Stimulated activated CD8-positive, alpha-beta memory T cell treated with anti-CD3 and anti-CD28 coated beads, Interleukin-12 subunit alpha, Interleukin-12 subunit beta, amount 100 ng/mL, for 24 hours (primary cell): ENCODE data around the gene TDRD15.
"Not testable (repeated sequence)": the region's sequence is repeated elsewhere in the genome, so short reads cannot be mapped to it uniquely, and the experiment has no call there.

Experiments
- DNase-seq: peaks from one replicate; pipeline ENCODE4 v3.0.0-alpha.2; 2020; ENCODE audit errors: extremely low read depth

TDRD15 gene

GRCh38 chr2:21123473-21124393, at the start of gene TDRD15:
TSS of gene TDRD15 (plus strand) at chr2:21123968. CDS start at chr2:21137468, 13,500 bp downstream.
- DNase-seq: no peak

GRCh38 chr2:21078296-21078695, 45.5 kb upstream of the TDRD15 start:
- DNase-seq: no peak

GRCh38 chr2:21083482-21083881, 40.3 kb upstream of the TDRD15 start:
- no peak for DNase-seq

- DNase-seq: no peak
Measured at GRCh38 chr2:21084401-21084800, 39.4 kb upstream of the TDRD15 start.

- no peak for DNase-seq
Measured at GRCh38 chr2:21092308-21092869, 31.4 kb upstream of the TDRD15 start.

GRCh38 chr2:21095178-21095577, 28.6 kb upstream of the TDRD15 start:
- DNase-seq: no peak

- DNase-seq: no peak
Measured at GRCh38 chr2:21095714-21096113, 28.1 kb upstream of the TDRD15 start.

- DNase-seq: no peak
Measured at GRCh38 chr2:21096458-21096857, 27.3 kb upstream of the TDRD15 start.

- no peak for DNase-seq
Measured at GRCh38 chr2:21097331-21097730, 26.4 kb upstream of the TDRD15 start.

GRCh38 chr2:21098294-21098693, 25.5 kb upstream of the TDRD15 start:
- DNase-seq: no peak

- DNase-seq: no peak
Measured at GRCh38 chr2:21099281-21099907, 24.4 kb upstream of the TDRD15 start.

GRCh38 chr2:21101514-21102155, 22.1 kb upstream of the TDRD15 start:
- not testable (repeated sequence) for DNase-seq

GRCh38 chr2:21102356-21102755, 21.4 kb upstream of the TDRD15 start:
- DNase-seq: no peak

- DNase-seq: no peak
Measured at GRCh38 chr2:21103274-21103891, 20.4 kb upstream of the TDRD15 start.

GRCh38 chr2:21104030-21104660, 19.6 kb upstream of the TDRD15 start:
- no peak for DNase-seq

GRCh38 chr2:21111012-21111411, 12.8 kb upstream of the TDRD15 start:
- DNase-seq: no peak

- no peak for DNase-seq
Measured at GRCh38 chr2:21117688-21118087, 6.1 kb upstream of the TDRD15 start.

GRCh38 chr2:21118302-21118920, 5.4 kb upstream of the TDRD15 start:
- no peak for DNase-seq

GRCh38 chr2:21131861-21132260, 8.1 kb downstream of the TDRD15 start:
- no peak for DNase-seq

- DNase-seq: no peak
Measured at GRCh38 chr2:21135585-21135984, 11.8 kb downstream of the TDRD15 start.

GRCh38 chr2:21142149-21142548, 18.4 kb downstream of the TDRD15 start:
- no peak for DNase-seq
